Keratinocyte (primary cell): ENCODE results near the gene DMKN.

Source experiments
- CTCF ChIP-seq, 3 experiments: IDR thresholded peaks in 1 of 3; conservative IDR thresholded peaks in 1 of 3; optimal IDR thresholded peaks in 1 of 3; 2 replicates in 2 of 3; 3 replicates in 1 of 3; pipeline versions ENCODE3 to v1.5.1; 2011; ENCODE audit warnings: low read length in 3 of 3, mild to moderate bottlenecking in 3 of 3, moderate library complexity in 2 of 3, control low read depth in 1 of 3, inconsistent platforms in 1 of 3; ENCODE audit not compliant: insufficient read depth in 2 of 3; ENCODE audit errors: extremely low read depth in 1 of 3
- EZH2 ChIP-seq: IDR thresholded peaks from one replicate; pipeline ENCODE4 v1.6.1; 2012; ENCODE audit warnings: inconsistent platforms, mild to moderate bottlenecking, low read length, moderate library complexity

- no peak for TF ChIP-seq CTCF (optimal IDR thresholded peaks at IDR 0.05 in 1 of 3, IDR thresholded peaks at IDR 0.05 in 1 of 3, conservative IDR thresholded peaks at IDR 0.05 in 1 of 3; ENCODE audit: extremely low read depth in 1 of 3, insufficient read depth in 2 of 3, low read length in 3 of 3)
- no peak for TF ChIP-seq EZH2
Measured at GRCh38 chr19:35561436-35561835, 48.0 kb upstream of the DMKN start.
